ENCODE measurements around the gene CFD. TPM values are rescaled to one million over a fixed set of nuclear protein-coding genes. Genes with fewer than 3 reads are reported as not detected.
"Not testable (repeated sequence)": the region's sequence is repeated elsewhere in the genome, so short reads cannot be mapped to it uniquely, and the experiment has no call there.

Gene CFD
- total RNA-seq, 2 experiments from 2014 or later, result 0.35 TPM; not detected in 1

- intact Hi-C loops (cut with micrococcal nuclease; ENCODE audit: unreplicated experiment), result no loop called here
Measured at GRCh38 chr19:876089-876488, 16.6 kb downstream of the CFD start.

GRCh38 chr19:876780-877314 is 17.4 kb downstream of the CFD start:
- H3K36me3 ChIP-seq (ENCODE audit: insufficient read depth, low read length), result peaks cover 21% of the 10 kb centered on the region
- H3K27ac ChIP-seq (ENCODE audit: low read depth, low read length, poor library complexity, severe bottlenecking), result no peak overlapping the region
- POLR2A ChIA-PET, result no interaction called here
- DNase-seq (ENCODE audit: low spot score), result no peak
- peaks cover 9% of the 10 kb centered on the region for H3K4me1 ChIP-seq (ENCODE audit: insufficient read depth, low read length, poor library complexity, severe bottlenecking)
- no peak overlapping the region for H3K4me2 ChIP-seq (ENCODE audit: low read length)
- no TSS peak for BruUV-seq (replicated peaks)
- TF ChIP-seq EZH2phosphoT487 (IDR thresholded peaks at IDR 0.05; ENCODE audit: borderline replicate concordance, low read depth, low read length) (no peak), CTCF (conservative IDR thresholded peaks at IDR 0.05; ENCODE audit: low read length) (no peak)
- no peaks in the 10 kb centered on the region for H3K9me2 ChIP-seq (ENCODE audit: insufficient read depth, low read length)
- no peaks in the 10 kb centered on the region for H4K20me1 ChIP-seq (ENCODE audit: insufficient read depth, low read length)
- H3K9me3 ChIP-seq (ENCODE audit: low read length), result no peaks in the 10 kb centered on the region
- intact Hi-C loops (cut with micrococcal nuclease; ENCODE audit: unreplicated experiment), result no loop called here
- H2AFZ ChIP-seq (ENCODE audit: low read length), result no peak overlapping the region
- CTCF ChIA-PET (ENCODE audit: unreplicated experiment), result interaction anchor here (0.6 kb wide), 1 partner anchor 272 kb away, joined by 4 read pairs; no protein-coding TSS in a partner anchor
- no peak overlapping the region for H3K4me3 ChIP-seq (ENCODE audit: low read depth, low read length, poor library complexity, severe bottlenecking)
- no peaks in the 10 kb centered on the region for H3K79me2 ChIP-seq (ENCODE audit: insufficient read depth, low read depth, low read length)

More at GRCh38 chr19:876089-876488, 16.6 kb downstream of the CFD start:
- H3K79me2 ChIP-seq (ENCODE audit: insufficient read depth, low read depth, low read length), result no peaks in the 10 kb centered on the region
- DNase-seq (ENCODE audit: low spot score), result no peak
- CTCF ChIA-PET (ENCODE audit: unreplicated experiment), result no interaction called here
- no peak overlapping the region for H3K27ac ChIP-seq (ENCODE audit: low read depth, low read length, poor library complexity, severe bottlenecking)
- H3K9me2 ChIP-seq (ENCODE audit: insufficient read depth, low read length), result no peaks in the 10 kb centered on the region
- no TSS peak for BruUV-seq (replicated peaks)
- H3K4me2 ChIP-seq (ENCODE audit: low read length), result no peak overlapping the region
- POLR2A ChIA-PET, result no interaction called here
- H4K20me1 ChIP-seq (ENCODE audit: insufficient read depth, low read length), result no peaks in the 10 kb centered on the region
- TF ChIP-seq CTCF (conservative IDR thresholded peaks at IDR 0.05; ENCODE audit: low read length), result no peak
- TF ChIP-seq EZH2phosphoT487 (IDR thresholded peaks at IDR 0.05; ENCODE audit: borderline replicate concordance, low read depth, low read length), result no peak
- peaks cover 9% of the 10 kb centered on the region for H3K4me1 ChIP-seq (ENCODE audit: insufficient read depth, low read length, poor library complexity, severe bottlenecking)
- no peak overlapping the region for H3K4me3 ChIP-seq (ENCODE audit: low read depth, low read length, poor library complexity, severe bottlenecking)
- H2AFZ ChIP-seq (ENCODE audit: low read length), result no peak overlapping the region
- peaks cover 17% of the 10 kb centered on the region for H3K36me3 ChIP-seq (ENCODE audit: insufficient read depth, low read length)
- no peaks in the 10 kb centered on the region for H3K9me3 ChIP-seq (ENCODE audit: low read length)

GRCh38 chr19:877992-878660 is 18.7 kb downstream of the CFD start:
- CTCF ChIA-PET (ENCODE audit: unreplicated experiment); H3K27ac ChIP-seq (ENCODE audit: low read depth, low read length, poor library complexity, severe bottlenecking): not testable (repeated sequence)
- POLR2A ChIA-PET, result interaction anchor here (0.7 kb wide), 1 partner anchor 27 kb away, joined by 6 read pairs; no protein-coding TSS in a partner anchor

GRCh38 chr19:878751-879561 is 19.5 kb downstream of the CFD start:
- H2AFZ ChIP-seq (ENCODE audit: low read length); DNase-seq (ENCODE audit: low spot score); H3K9me2 ChIP-seq (ENCODE audit: insufficient read depth, low read length); BruUV-seq (replicated peaks); H3K27ac ChIP-seq (ENCODE audit: low read depth, low read length, poor library complexity, severe bottlenecking); H3K4me2 ChIP-seq (ENCODE audit: low read length); H3K79me2 ChIP-seq (ENCODE audit: insufficient read depth, low read depth, low read length); H3K4me3 ChIP-seq (ENCODE audit: low read depth, low read length, poor library complexity, severe bottlenecking); H3K4me1 ChIP-seq (ENCODE audit: insufficient read depth, low read length, poor library complexity, severe bottlenecking); H4K20me1 ChIP-seq (ENCODE audit: insufficient read depth, low read length); intact Hi-C loops (cut with micrococcal nuclease; ENCODE audit: unreplicated experiment); H3K9me3 ChIP-seq (ENCODE audit: low read length): not testable (repeated sequence)
- POLR2A ChIA-PET, result interaction anchor here (1.2 kb wide), 1 partner anchor 15 kb away, joined by 3 read pairs; the partner anchor contains the start of gene RNU6-9
- H3K36me3 ChIP-seq (ENCODE audit: insufficient read depth, low read length), result peaks cover 41% of the 10 kb centered on the region
- CTCF ChIA-PET (ENCODE audit: unreplicated experiment), result interaction anchor here (0.5 to 0.6 kb wide), 2 partner anchors 48 to 249 kb away, joined by 3 to 6 read pairs; no protein-coding TSS in a partner anchor

More at GRCh38 chr19:877992-878660, 18.7 kb downstream of the CFD start:
- peaks cover 33% of the 10 kb centered on the region for H3K36me3 ChIP-seq (ENCODE audit: insufficient read depth, low read length)
- H3K9me2 ChIP-seq (ENCODE audit: insufficient read depth, low read length); H3K9me3 ChIP-seq (ENCODE audit: low read length); H3K79me2 ChIP-seq (ENCODE audit: insufficient read depth, low read depth, low read length); H3K4me3 ChIP-seq (ENCODE audit: low read depth, low read length, poor library complexity, severe bottlenecking); H3K4me2 ChIP-seq (ENCODE audit: low read length); H2AFZ ChIP-seq (ENCODE audit: low read length); DNase-seq (ENCODE audit: low spot score); BruUV-seq (replicated peaks); H4K20me1 ChIP-seq (ENCODE audit: insufficient read depth, low read length); H3K4me1 ChIP-seq (ENCODE audit: insufficient read depth, low read length, poor library complexity, severe bottlenecking); intact Hi-C loops (cut with micrococcal nuclease; ENCODE audit: unreplicated experiment): not testable (repeated sequence)
